T47D (cell line): ENCODE data around the gene EXOC5.
A peak's percentile ranks its signal among the peaks of the same experiment; 100 is the strongest.
"Not testable (repeated sequence)": the region's sequence is repeated elsewhere in the genome, so short reads cannot be mapped to it uniquely, and the experiment has no call there.

Source experiments
- DNase-seq, 2 experiments: peaks; one replicate each; pipeline versions ENCODE4 v3.0.0 to v3.0.0-alpha.2; 2011 to 2012; ENCODE audit warnings: low read depth in 1 of 2, low spot score in 1 of 2
- JUND ChIP-seq: IDR thresholded peaks from 2 replicates; pipeline ENCODE4 v1.6.1; 2012; ENCODE audit warnings: low read depth
- in situ Hi-C: cut with HindIII; loops from 2 replicates; pipeline ENCODE4 v1.10.0; 2016; ENCODE audit warnings: low sequenced_read_pairs, low pct_unique_long_range_greater_than_20kb

The EXOC5 gene

GRCh38 chr14:57232006-57232405, 36.7 kb downstream of the EXOC5 start:
- no peak for TF ChIP-seq JUND
- DNase-seq = no peak
- in situ Hi-C loops = no loop called here

DNA sequence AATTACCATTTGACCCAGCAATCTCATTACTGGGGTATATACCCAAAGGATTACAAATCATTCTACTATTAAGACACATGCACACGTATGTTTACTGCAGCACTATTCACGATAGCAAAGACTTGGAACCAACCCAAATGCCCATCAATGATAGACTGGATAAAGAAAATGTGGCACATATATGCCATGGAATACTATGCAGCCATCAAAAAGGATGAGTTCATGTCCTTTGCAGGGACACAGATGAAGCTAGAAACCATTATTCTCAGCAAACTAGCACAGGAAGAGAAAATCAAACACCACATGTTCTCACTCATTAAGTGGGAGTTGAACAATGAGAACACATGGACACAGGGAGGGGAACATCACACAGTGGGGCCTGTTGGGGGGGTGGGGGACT, 40.4 kb downstream of the EXOC5 start:
- in situ Hi-C loops = not testable (repeated sequence)

GRCh38 chr14:57227083-57227482, 41.6 kb downstream of the EXOC5 start:
- no peak for TF ChIP-seq JUND
- in situ Hi-C loops = no loop called here
- no peak for DNase-seq

More for the DNA sequence above, 40.4 kb downstream of the EXOC5 start:
- DNase-seq = not testable (repeated sequence)

DNA sequence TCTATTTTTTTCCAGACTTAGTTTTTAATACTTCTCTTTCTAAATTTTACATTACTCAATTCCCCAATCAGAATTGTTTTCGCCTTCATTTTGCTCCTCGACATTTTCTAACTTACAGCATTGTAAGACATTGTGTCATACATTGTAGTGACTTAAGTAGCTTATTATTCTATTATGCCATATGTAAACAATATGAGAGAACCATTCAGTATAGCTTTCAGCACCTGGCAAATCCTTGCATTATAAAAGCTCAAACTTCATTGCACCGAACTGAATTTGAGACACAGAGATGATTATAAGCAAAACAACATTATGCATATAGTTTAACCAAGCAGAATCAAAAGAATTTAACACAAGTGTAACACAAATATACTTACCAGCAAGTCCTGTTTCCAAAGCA, 46.8 kb downstream of the EXOC5 start:
- in situ Hi-C loops = no loop called here
- DNase-seq = no peak
- no peak for TF ChIP-seq JUND

DNA sequence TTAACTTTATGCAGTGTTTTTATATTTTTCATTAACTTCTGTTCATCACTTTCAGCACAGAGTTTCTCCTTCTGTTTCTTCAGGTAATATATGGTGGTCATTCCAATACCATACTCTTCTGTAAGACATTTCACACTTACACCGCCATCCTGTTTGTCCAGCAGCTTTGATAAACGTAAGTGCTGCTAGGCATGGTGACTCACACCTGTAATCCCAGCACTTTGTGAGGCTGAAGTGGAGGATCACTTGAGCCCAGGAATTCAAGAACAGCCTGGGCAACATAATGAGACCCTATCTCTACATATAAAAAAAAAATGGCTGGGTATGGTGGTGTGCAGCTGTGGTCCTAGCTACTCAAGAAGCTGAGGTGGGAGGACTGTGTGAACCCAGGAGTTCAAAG, 55.8 kb downstream of the EXOC5 start:
- in situ Hi-C loops = no loop called here
- DNase-seq = no peak
- no peak for TF ChIP-seq JUND

GRCh38 chr14:57209561-57209960, 59.1 kb downstream of the EXOC5 start:
- peak in 1 of 2 experiments; percentile 13 for DNase-seq
- in situ Hi-C loops = no loop called here

DNA sequence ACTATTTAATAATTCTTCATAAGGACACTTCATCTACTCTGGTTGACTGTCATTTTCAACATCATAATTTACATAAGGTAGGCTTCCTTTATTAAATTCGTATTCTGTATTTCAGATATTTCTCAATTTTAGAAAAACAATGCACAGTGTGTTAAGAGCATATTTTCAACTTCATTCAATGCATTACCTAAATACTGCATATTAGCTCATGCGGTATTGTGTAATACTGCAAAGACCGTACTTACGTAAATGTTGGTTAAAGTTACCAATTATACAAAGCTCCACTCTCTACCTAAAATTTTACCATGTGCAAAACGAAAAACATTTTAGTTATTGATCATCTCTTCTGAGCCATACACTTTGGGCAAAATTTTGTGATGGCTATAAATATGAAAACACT, 62.8 kb downstream of the EXOC5 start:
- no peak for TF ChIP-seq JUND
- DNase-seq = no peak
- in situ Hi-C loops = no loop called here

More at GRCh38 chr14:57209561-57209960, 59.1 kb downstream of the EXOC5 start:
- TF ChIP-seq JUND = no peak

DNA sequence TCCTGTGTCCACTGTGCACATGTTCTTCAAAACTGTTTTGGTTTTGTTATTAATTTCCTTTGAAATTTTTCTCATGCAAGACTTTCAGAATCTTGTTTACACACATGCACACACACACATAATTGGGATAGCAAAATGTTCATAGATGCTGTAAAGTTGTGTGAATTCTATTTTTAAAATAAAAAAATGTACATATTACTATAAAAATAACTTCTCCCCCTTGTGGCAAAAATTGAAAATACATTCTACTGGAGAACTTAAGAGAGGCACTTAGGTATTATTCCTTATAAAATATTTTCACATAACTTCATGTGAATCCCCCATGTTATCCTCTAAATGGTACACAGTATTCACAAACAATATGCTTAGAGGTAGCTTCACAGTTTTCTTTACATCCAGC, 66.0 kb downstream of the EXOC5 start:
- DNase-seq, in situ Hi-C loops: not testable (repeated sequence)

GRCh38 chr14:57199921-57200320, 68.8 kb downstream of the EXOC5 start:
- in situ Hi-C loops = no loop called here
- TF ChIP-seq JUND = no peak
- no peak for DNase-seq

GRCh38 chr14:57189070-57189469, 79.6 kb downstream of the EXOC5 start:
- in situ Hi-C loops = no loop called here
- no peak for TF ChIP-seq JUND
- DNase-seq = peak; percentile 41 to 60

GRCh38 chr14:57182760-57183503, 85.8 kb downstream of the EXOC5 start:
- no peak for TF ChIP-seq JUND
- peak in 1 of 2 experiments; percentile 64 for DNase-seq
- in situ Hi-C loops = no loop called here

DNA sequence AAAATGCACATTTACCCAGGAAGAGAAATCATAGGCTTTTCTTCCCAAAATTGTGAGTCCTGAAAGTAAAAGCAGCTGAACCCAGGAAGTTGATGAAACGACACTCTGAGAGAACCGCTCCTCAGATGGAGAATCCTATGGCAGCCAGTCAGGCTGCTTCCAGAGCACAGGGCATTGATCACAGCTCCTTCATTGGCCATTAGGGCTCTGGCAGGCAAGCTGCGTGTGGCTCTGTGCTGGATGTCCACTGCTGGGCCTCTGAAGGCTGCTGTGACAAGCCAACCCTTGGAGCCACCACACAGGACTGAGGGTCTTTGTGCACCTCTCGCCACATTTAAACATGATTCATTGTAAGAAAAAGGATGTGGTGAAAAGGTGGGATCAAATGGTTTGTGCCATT, 89.4 kb downstream of the EXOC5 start:
- DNase-seq = no peak
- TF ChIP-seq JUND = no peak
- in situ Hi-C loops = no loop called here

GRCh38 chr14:57174466-57174865, 94.2 kb downstream of the EXOC5 start:
- DNase-seq = no peak
- in situ Hi-C loops = no loop called here
- no peak for TF ChIP-seq JUND

DNA sequence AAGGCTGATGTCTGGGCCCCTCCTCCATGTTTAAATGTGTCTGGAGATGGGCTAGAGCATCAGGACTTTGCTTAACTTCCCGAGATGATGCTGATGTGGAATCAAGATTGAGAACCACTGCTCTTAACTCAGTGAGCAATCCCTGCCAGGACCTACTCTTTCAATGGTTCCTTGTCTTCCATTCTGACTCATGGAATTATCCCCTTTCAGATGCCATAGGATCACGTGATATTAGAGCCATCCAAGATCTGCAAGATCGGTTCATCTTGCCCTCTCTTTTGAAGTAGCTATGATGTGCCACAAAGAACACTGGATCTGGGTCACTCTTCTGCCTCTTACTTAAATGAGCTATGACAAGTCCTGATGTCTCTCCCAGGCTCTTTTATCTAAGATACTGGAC, 96.8 kb downstream of the EXOC5 start:
- DNase-seq = no peak
- no peak for TF ChIP-seq JUND
- in situ Hi-C loops = no loop called here

DNA sequence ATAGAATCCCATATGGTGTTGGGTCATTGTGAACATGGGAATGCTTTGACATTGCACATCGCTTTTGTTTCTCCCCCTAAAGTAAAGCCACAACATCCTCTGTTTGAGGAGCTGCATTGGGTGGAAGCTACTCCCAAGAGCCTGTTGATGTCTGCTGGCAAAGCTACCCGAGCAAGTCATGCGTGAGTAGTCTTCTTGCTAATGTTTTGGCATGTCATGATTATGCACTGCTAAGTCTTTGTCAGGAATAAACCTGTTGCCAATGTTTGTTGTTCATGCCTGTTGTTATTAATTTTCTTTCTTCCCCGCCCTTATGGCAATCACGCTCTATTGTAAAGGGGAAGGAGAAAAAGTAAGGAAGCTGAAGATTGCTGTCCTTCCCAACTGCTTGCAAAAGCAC, 97.3 kb downstream of the EXOC5 start:
- DNase-seq = no peak
- TF ChIP-seq JUND = no peak
- in situ Hi-C loops = no loop called here
